ENCODE data around the gene TUBB2B. TPM values are rescaled to one million over a fixed set of nuclear protein-coding genes. Genes with fewer than 3 reads are reported as not detected.
"Not testable (repeated sequence)": the region's sequence is repeated elsewhere in the genome, so short reads cannot be mapped to it uniquely, and the experiment has no call there.

Gene TUBB2B
- total RNA-seq, 1 experiment from 2014 or later, result 144 TPM

- no TSS peak for BruUV-seq (replicated peaks)
- ChIA-PET POLR2A (ENCODE audit: low non-redundant PET) (interaction anchor here (0.6 kb wide), 1 partner anchor 9 kb away, joined by 3 read pairs; no protein-coding TSS in a partner anchor), CTCF (no interaction called here)
- Histone ChIP-seq H3K27me3 (replicated peaks; ENCODE audit: insufficient read depth, low read depth, low read length, poor library complexity) (no peaks in the 10 kb centered on the region), H3K36me3 (ENCODE audit: insufficient read depth, low read length, poor library complexity, severe bottlenecking) (no peaks in the 10 kb centered on the region), H3K4me1 (ENCODE audit: insufficient read depth, low read length, poor library complexity, severe bottlenecking) (no peaks in the 10 kb centered on the region), H3K9me3 (ENCODE audit: low read depth, low read length, poor library complexity, severe bottlenecking) (no peaks in the 10 kb centered on the region), H3K4me3 (ENCODE audit: low read depth, low read length, poor library complexity, severe bottlenecking) (no peak overlapping the region), H3K27ac (ENCODE audit: low read depth, low read length, poor library complexity, severe bottlenecking) (no peak overlapping the region)
- no peak for DNase-seq (ENCODE audit: low spot score)
- intact Hi-C loops (cut with micrococcal nuclease; ENCODE audit: unreplicated experiment), result no loop called here
- TF ChIP-seq CTCF (conservative IDR thresholded peaks at IDR 0.05; ENCODE audit: low read depth, low read length) (no peak), EZH2 (IDR thresholded peaks at IDR 0.05; ENCODE audit: borderline replicate concordance, low read depth, low read length, poor library complexity, severe bottlenecking) (no peak)
Observed at GRCh38 chr6:3186974-3187382, 40.5 kb downstream of the TUBB2B start.

- no peak for DNase-seq (ENCODE audit: low spot score)
- no peaks in the 10 kb centered on the region for H3K4me1 ChIP-seq (ENCODE audit: insufficient read depth, low read length, poor library complexity, severe bottlenecking)
- H3K9me3 ChIP-seq (ENCODE audit: low read depth, low read length, poor library complexity, severe bottlenecking), result no peaks in the 10 kb centered on the region
- no peak overlapping the region for H3K27ac ChIP-seq (ENCODE audit: low read depth, low read length, poor library complexity, severe bottlenecking)
- POLR2A ChIA-PET (ENCODE audit: low non-redundant PET), result no interaction called here
- no peak for TF ChIP-seq EZH2 (IDR thresholded peaks at IDR 0.05; ENCODE audit: borderline replicate concordance, low read depth, low read length, poor library complexity, severe bottlenecking)
- TF ChIP-seq CTCF (conservative IDR thresholded peaks at IDR 0.05; ENCODE audit: low read depth, low read length), result no peak
- no peaks in the 10 kb centered on the region for H3K36me3 ChIP-seq (ENCODE audit: insufficient read depth, low read length, poor library complexity, severe bottlenecking)
- no peaks in the 10 kb centered on the region for H3K27me3 ChIP-seq (replicated peaks; ENCODE audit: insufficient read depth, low read depth, low read length, poor library complexity)
- intact Hi-C loops (cut with micrococcal nuclease; ENCODE audit: unreplicated experiment), result no loop called here
- CTCF ChIA-PET, result no interaction called here
- no TSS peak for BruUV-seq (replicated peaks)
- H3K4me3 ChIP-seq (ENCODE audit: low read depth, low read length, poor library complexity, severe bottlenecking), result no peak overlapping the region
Observed at GRCh38 chr6:3183066-3183465, 44.4 kb downstream of the TUBB2B start.

GRCh38 chr6:3181105-3181504 is 46.3 kb downstream of the TUBB2B start:
- ChIA-PET POLR2A (ENCODE audit: low non-redundant PET) (no interaction called here), CTCF (no interaction called here)
- DNase-seq (ENCODE audit: low spot score), result no peak
- TF ChIP-seq EZH2 (IDR thresholded peaks at IDR 0.05; ENCODE audit: borderline replicate concordance, low read depth, low read length, poor library complexity, severe bottlenecking) (no peak), CTCF (conservative IDR thresholded peaks at IDR 0.05; ENCODE audit: low read depth, low read length) (no peak)
- Histone ChIP-seq H3K4me1 (ENCODE audit: insufficient read depth, low read length, poor library complexity, severe bottlenecking) (no peaks in the 10 kb centered on the region), H3K36me3 (ENCODE audit: insufficient read depth, low read length, poor library complexity, severe bottlenecking) (no peaks in the 10 kb centered on the region), H3K27ac (ENCODE audit: low read depth, low read length, poor library complexity, severe bottlenecking) (no peak overlapping the region), H3K4me3 (ENCODE audit: low read depth, low read length, poor library complexity, severe bottlenecking) (no peak overlapping the region), H3K9me3 (ENCODE audit: low read depth, low read length, poor library complexity, severe bottlenecking) (no peaks in the 10 kb centered on the region), H3K27me3 (replicated peaks; ENCODE audit: insufficient read depth, low read depth, low read length, poor library complexity) (no peaks in the 10 kb centered on the region)
- intact Hi-C loops (cut with micrococcal nuclease; ENCODE audit: unreplicated experiment), result no loop called here
- no TSS peak for BruUV-seq (replicated peaks)

- intact Hi-C loops (cut with micrococcal nuclease; ENCODE audit: unreplicated experiment), result loop anchor here (1.0 kb wide), 1 partner anchor 24 kb away; no protein-coding TSS in a partner anchor
- CTCF ChIA-PET; H3K4me1 ChIP-seq (ENCODE audit: insufficient read depth, low read length, poor library complexity, severe bottlenecking); H3K27ac ChIP-seq (ENCODE audit: low read depth, low read length, poor library complexity, severe bottlenecking); BruUV-seq (replicated peaks); H3K4me3 ChIP-seq (ENCODE audit: low read depth, low read length, poor library complexity, severe bottlenecking); H3K9me3 ChIP-seq (ENCODE audit: low read depth, low read length, poor library complexity, severe bottlenecking); H3K27me3 ChIP-seq (replicated peaks; ENCODE audit: insufficient read depth, low read depth, low read length, poor library complexity); POLR2A ChIA-PET (ENCODE audit: low non-redundant PET); DNase-seq (ENCODE audit: low spot score); H3K36me3 ChIP-seq (ENCODE audit: insufficient read depth, low read length, poor library complexity, severe bottlenecking): not testable (repeated sequence)
Observed at GRCh38 chr6:3179945-3180344, 47.5 kb downstream of the TUBB2B start.

- H3K4me3 ChIP-seq (ENCODE audit: low read depth, low read length, poor library complexity, severe bottlenecking); H3K4me1 ChIP-seq (ENCODE audit: insufficient read depth, low read length, poor library complexity, severe bottlenecking); CTCF ChIA-PET; H3K27me3 ChIP-seq (replicated peaks; ENCODE audit: insufficient read depth, low read depth, low read length, poor library complexity); intact Hi-C loops (cut with micrococcal nuclease; ENCODE audit: unreplicated experiment); H3K36me3 ChIP-seq (ENCODE audit: insufficient read depth, low read length, poor library complexity, severe bottlenecking); DNase-seq (ENCODE audit: low spot score); H3K27ac ChIP-seq (ENCODE audit: low read depth, low read length, poor library complexity, severe bottlenecking); H3K9me3 ChIP-seq (ENCODE audit: low read depth, low read length, poor library complexity, severe bottlenecking); BruUV-seq (replicated peaks): not testable (repeated sequence)
- POLR2A ChIA-PET (ENCODE audit: low non-redundant PET), result interaction anchor here (0.6 to 0.7 kb wide), 2 partner anchors 8 to 88 kb away, joined by 3 to 8 read pairs; no protein-coding TSS in a partner anchor
Observed at GRCh38 chr6:3178666-3179065, 48.8 kb downstream of the TUBB2B start.

Measured in A673 (cell line).